Endometrial microvascular endothelial cells (primary cell): ENCODE data around the gene UBASH3B. TPM values are rescaled to one million over a fixed set of nuclear protein-coding genes. Genes with fewer than 3 reads are reported as not detected.
"Not testable (repeated sequence)": the region's sequence is repeated elsewhere in the genome, so short reads cannot be mapped to it uniquely, and the experiment has no call there.

Source experiments
- in situ Hi-C: cut with HindIII; loops from 2 replicates; pipeline ENCODE4 v1.10.0; 2017; ENCODE audit warnings: low sequenced_read_pairs, low pct_unique_long_range_greater_than_20kb; ENCODE audit errors: inconsistent ontology term
- total RNA-seq: library from RNA; depleted of rRNA; stranded (reverse); fragments of >200 nt; gene quantifications from one replicate; pipeline ENCODE4 v1.2.3, GENCODE V29; 2015; ENCODE audit errors: inconsistent ontology term

The UBASH3B gene
- total RNA-seq, 1 donor from 2014 or later: 16.7 TPM

DNA sequence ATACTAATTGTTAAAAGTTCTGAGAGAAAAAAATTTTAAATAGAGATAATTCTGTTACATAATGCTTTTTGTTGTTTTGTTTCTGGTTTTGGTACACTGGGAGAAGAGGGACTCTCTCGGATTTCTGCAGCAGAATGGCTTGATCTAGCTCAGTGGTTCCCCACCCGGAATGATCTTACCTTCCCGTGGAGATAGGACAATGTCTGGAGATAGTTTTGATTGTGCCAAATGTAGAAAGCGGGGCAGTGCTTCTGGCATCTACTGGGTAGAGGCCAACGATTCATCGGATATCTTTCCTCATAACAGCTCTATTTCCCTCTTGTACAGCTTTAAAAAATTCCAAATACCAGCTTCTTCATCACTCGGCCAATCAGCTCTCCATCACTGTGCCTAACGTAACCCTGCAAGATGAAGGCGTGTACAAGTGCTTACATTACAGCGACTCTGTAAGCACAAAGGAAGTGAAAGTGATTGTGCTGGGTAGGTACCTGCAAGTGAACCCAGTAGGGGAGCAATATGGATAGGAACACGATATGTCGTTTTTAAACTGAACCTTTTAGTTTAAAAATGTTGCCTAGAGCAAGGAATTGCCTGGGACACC, 195.9 kb downstream of the UBASH3B start:
- in situ Hi-C loops: no loop called here

DNA sequence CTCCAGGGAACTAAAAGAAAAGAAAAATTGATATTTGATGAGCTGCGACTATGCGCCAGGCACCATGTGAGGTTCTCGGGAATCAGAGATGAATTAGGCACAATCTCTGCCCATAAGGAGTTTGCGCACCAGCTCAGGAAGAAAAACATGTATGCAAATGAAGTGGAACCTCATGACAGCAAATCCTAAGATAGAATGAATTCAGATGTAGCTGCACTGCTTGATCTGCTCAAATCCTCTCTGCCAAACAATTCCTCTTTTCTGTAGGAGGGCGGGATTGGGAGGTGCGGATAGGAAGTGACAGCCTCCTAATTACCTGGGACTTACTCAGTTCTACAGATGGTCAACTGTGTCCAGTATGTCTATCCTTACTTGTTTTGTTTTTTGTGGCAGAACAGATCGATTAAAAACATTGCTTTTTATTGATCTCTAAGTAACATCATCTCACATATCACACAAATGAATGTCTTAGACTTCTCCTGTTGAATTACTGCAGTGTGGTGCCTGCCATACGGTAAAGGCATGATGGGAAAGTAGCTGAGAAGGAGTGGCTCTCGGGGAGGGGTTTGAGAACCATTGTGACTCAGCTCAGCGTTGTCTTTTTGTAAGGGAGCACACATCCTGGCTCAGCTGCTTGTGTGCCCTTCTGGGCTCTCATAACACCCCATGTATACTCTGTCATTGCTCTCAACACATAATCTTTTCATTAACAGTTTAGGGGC, 196.7 kb downstream of the UBASH3B start:
- in situ Hi-C loops: no loop called here

DNA sequence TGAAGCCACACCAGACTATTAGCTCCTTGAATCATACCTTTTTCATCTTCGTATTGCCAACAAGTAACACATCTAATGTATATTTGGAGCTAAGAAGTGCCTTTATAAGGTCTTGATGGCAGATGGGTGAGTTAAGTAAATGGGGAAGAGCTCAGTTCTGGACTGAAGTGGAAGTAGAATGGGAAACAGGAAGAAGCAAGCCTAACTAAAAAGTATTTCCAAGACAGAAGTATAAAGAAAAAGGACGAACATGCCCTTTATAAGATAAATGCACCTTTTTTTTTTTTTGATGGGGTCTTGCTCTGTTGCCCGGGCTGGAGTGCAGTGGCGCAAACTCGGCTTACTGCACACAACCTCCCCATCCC, 197.3 kb downstream of the UBASH3B start:
- in situ Hi-C loops: no loop called here

DNA sequence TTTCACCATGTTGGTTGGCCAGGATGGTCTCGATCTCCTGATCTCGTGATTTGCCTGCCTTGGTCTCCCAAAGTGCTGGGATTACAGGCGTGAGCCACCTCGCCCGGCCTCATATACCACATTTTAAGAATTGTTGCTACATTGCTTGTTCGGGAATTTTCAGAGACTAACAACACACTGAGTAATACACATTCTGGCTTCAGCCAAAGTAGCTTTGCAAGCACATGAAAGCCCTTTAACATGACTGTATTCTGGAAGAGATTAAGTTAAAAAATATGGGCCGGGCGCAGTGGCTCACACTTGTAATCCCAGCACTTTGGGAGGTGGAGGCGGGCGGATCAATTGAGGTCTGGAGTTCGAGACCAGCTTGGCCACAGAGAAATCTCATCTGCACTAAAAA, 197.7 kb downstream of the UBASH3B start:
- in situ Hi-C loops: no loop called here

DNA sequence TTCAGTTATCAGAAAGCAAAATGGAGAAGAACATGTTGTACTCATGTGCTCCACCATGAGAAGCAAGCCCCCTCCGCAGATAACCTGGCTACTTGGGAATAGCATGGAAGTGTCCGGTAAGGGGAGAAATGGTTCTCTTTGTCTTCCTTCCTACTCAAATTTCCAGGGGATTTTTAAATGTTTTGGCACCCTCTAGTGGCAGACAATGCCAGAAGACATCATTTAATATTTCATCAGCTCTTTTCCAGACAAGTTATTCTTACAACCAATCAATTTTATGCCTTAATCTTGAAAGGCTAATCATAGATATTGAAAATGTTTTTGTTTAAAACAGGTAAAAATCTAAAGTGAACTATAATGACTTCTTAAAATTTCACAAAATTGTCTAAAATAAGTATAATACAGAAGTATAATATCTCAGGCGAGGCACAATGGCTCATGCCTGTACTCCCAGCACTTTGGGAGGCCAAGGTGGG, 198.5 kb downstream of the UBASH3B start:
- in situ Hi-C loops: no loop called here

DNA sequence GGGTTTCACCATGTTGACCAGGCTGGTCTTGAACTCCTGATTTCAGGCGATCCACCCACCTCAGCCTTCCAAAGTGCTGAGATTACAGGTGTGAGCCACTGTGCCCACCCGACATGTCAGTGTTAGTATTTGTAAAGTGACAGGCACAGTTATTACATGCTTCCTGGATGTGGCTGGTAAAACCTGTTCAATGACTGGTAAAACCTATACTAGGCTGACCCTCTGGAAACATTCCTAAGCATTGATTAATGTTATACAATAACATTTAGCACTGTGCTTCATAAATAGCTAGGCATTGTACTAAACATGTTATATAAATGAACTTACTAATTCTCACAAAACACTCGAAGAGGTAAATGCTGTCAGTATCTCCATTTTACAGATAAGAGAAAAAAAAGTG, 206.1 kb downstream of the UBASH3B start:
- in situ Hi-C loops: no loop called here

DNA sequence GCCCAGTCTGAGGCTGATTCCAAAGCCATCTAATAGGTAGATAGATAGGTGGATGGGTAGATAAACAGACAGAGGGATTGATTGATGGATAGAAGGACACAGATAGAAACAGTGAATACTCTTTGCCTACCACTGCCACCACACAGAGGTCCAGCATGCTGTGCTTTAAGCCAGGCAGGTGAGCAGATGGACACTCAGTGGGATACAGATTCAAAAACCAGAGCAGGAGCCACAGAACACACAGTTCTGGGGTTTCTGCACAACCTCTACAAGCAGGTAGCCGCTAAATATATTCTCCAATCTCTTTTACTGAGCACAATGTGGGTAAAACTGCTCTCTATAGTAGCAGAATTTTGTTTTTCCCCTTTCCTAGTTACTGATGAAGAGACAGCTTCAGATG, 206.6 kb downstream of the UBASH3B start:
- in situ Hi-C loops: no loop called here

DNA sequence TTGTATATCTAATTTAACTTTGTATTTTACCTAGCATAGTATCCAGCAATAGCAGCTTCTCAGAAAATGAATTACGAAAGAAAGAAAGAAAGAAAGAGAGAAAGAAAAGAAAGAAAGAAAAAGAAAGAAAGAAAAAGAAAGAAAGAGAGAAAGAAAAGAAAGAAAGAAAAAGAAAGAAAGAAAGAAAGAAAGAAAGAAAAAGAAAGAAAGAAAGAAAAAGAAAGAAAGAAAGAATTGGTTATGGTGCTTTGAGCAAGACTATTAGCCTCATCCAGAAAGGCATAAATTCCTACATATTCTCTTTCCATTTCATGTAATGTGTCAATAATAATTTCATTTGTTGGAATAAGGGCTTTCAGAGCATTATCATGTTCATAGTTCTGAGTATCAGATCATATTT, 207.6 kb downstream of the UBASH3B start:
- in situ Hi-C loops: not testable (repeated sequence)

DNA sequence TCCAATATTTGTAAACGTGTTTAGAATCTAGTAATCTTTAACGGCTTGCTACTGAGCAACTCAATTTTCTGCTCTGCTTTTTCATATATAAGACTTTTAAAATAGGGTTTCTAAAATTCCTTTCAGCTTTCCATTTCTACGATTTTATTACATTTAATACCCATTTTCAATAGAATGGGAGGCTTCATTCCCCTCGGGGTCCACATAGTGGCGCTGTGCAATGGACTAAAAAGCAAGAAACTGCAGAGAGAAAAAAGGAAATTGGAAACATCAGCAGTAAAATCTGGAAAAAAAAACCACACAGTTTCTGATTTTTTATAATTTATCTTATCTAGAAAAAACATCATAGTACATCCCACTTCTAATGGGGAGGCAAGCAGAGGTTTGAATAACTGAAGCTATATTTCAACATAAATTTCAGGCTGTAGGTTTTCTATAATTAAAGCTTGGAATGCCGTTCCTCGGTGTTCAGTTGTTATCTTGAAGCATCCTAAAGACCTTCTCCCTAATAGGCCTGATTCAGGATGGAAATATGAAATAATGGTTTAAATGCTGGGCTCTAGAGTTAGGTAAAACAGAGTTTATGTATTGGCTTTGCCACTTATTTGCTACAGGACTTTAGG, 208.3 kb downstream of the UBASH3B start:
- in situ Hi-C loops: no loop called here

Other genes with a start within 250 kb of the UBASH3B start
- gene CRTAM, start 182.8 kb downstream of the UBASH3B start, total RNA-seq: not detected
- gene JHY, start 227.0 kb downstream of the UBASH3B start, total RNA-seq: 2.8 TPM